Upper lobe of right lung (tissue), 1 donor: ENCODE measurements around the gene RPS26. TPM values are rescaled to one million over a fixed set of nuclear protein-coding genes. Genes with fewer than 3 reads are reported as not detected.

ENCODE experiments used
- ATAC-seq: fragments of 200-7000 bp; cut with Tn5 transposase; one replicate; pipeline ENCODE4 v1.9.1; 2020; ENCODE audit warnings: mild to moderate bottlenecking, moderate library complexity
- DNase-seq: peaks from one replicate; pipeline ENCODE4 v3.0.0-alpha.2; 2020
- H3K27ac ChIP-seq: fragments of 200-600 bp; one replicate; pipeline ENCODE4 v1.8.0; 2022
- H3K27me3 ChIP-seq: fragments of 200-600 bp; one replicate; pipeline ENCODE4 v1.8.0; 2022; ENCODE audit warnings: mild to moderate bottlenecking
- H3K36me3 ChIP-seq: fragments of 200-600 bp; one replicate; pipeline ENCODE4 v1.8.0; 2022
- H3K4me1 ChIP-seq: fragments of 200-600 bp; one replicate; pipeline ENCODE4 v1.8.0; 2022
- H3K4me3 ChIP-seq: fragments of 200-600 bp; one replicate; pipeline ENCODE4 v1.8.0; 2022; ENCODE audit warnings: mild to moderate bottlenecking
- H3K9me3 ChIP-seq: fragments of 200-600 bp; one replicate; pipeline ENCODE4 v1.8.0; 2022
- CTCF ChIP-seq: fragments of 200-600 bp; IDR thresholded peaks from one replicate; pipeline ENCODE4 v1.8.0; 2022; ENCODE audit warnings: antibody characterized with exemption
- intact Hi-C: fragments of 100-400 bp; cut with DNase I; formaldehyde crosslinking; loops from one replicate; pipeline ENCODE4 v1.11.0; 2022
- total RNA-seq: library from RNA; stranded (reverse); fragmentation: NEBNext Ultra II Directional; extraction: Animal tissue kit (Norgen Biotek cat#: 25700); gene quantifications from one replicate; pipeline ENCODE4 v1.2.1, GENCODE V29; 2021
- donor health status: DM: no; HTN: yes; CAD: no; lungs with severe emphysema.

The RPS26 gene
- total RNA-seq, 1 donor from 2014 or later, result 55.4 TPM

GRCh38 chr12:56031987-56032386, 9.7 kb upstream of the RPS26 start:
- Histone ChIP-seq H3K9me3 (no peaks in the 10 kb centered on the region), H3K4me3 (no peak overlapping the region), H3K27me3 (no peaks in the 10 kb centered on the region), H3K4me1 (peaks cover 9% of the 10 kb centered on the region), H3K27ac (no peak overlapping the region), H3K36me3 (peaks cover 40% of the 10 kb centered on the region)
- intact Hi-C loops, result no loop called here
- no peak for DNase-seq
- ATAC-seq, result no peak
- TF ChIP-seq CTCF, result no peak

- intact Hi-C loops, result no loop called here
- TF ChIP-seq CTCF, result no peak
- ATAC-seq (peak; percentile 28), DNase-seq (no peak)
- Histone ChIP-seq H3K9me3 (no peaks in the 10 kb centered on the region), H3K27me3 (no peaks in the 10 kb centered on the region), H3K4me1 (no peaks in the 10 kb centered on the region), H3K4me3 (no peak overlapping the region), H3K36me3 (peaks cover 40% of the 10 kb centered on the region), H3K27ac (no peak overlapping the region)
Observed at GRCh38 chr12:56034586-56035332, 7.0 kb upstream of the RPS26 start.

- Histone ChIP-seq H3K36me3 (peaks cover 35% of the 10 kb centered on the region), H3K4me1 (peaks cover 5% of the 10 kb centered on the region), H3K4me3 (no peak overlapping the region), H3K27me3 (no peaks in the 10 kb centered on the region), H3K9me3 (no peaks in the 10 kb centered on the region), H3K27ac (no peak overlapping the region)
- ATAC-seq (no peak), DNase-seq (no peak)
- TF ChIP-seq CTCF, result no peak
- intact Hi-C loops, result no loop called here
Observed at GRCh38 chr12:56037161-56037560, 4.6 kb upstream of the RPS26 start.

- intact Hi-C loops, result no loop called here
- TF ChIP-seq CTCF, result no peak
- Histone ChIP-seq H3K27ac (no peak overlapping the region), H3K4me1 (peaks cover 12% of the 10 kb centered on the region), H3K9me3 (no peaks in the 10 kb centered on the region), H3K36me3 (peaks cover 33% of the 10 kb centered on the region), H3K27me3 (no peaks in the 10 kb centered on the region), H3K4me3 (no peak overlapping the region)
- no peak for ATAC-seq
- no peak for DNase-seq
Observed at GRCh38 chr12:56038022-56038655, 3.6 kb upstream of the RPS26 start.

GRCh38 chr12:56040151-56040550, 1.6 kb upstream of the RPS26 start:
- ATAC-seq, result no peak
- H3K4me3 ChIP-seq, result no peak overlapping the region
- no peak for DNase-seq

More at GRCh38 chr12:56040151-56040550, 1.6 kb upstream of the RPS26 start:
- H3K27ac ChIP-seq, result no peak overlapping the region
- H3K27me3 ChIP-seq, result no peaks in the 10 kb centered on the region
- peaks cover 39% of the 10 kb centered on the region for H3K36me3 ChIP-seq
- no peaks in the 10 kb centered on the region for H3K9me3 ChIP-seq
- no peak for TF ChIP-seq CTCF
- H3K4me1 ChIP-seq, result peaks cover 19% of the 10 kb centered on the region
- intact Hi-C loops, result loop anchor here (10.0 kb wide), 1 partner anchor 45 kb away; the partner anchor contains the start of gene SUOX
